Activated CD8-positive, alpha-beta T cell treated with anti-CD3 and anti-CD28 coated beads for 36 hours (primary cell): Measurements from ENCODE around the gene ICE1. TPM values are rescaled to one million over a fixed set of nuclear protein-coding genes. Genes with fewer than 3 reads are reported as not detected.
"Not testable (repeated sequence)": the region's sequence is repeated elsewhere in the genome, so short reads cannot be mapped to it uniquely, and the experiment has no call there.

Experiments used
- ATAC-seq: fragments of 200-7000 bp; cut with Tn5 transposase; one replicate; pipeline ENCODE4 v1.10.0; 2021; ENCODE audit warnings: mild to moderate bottlenecking, moderate library complexity
- CTCF ChIA-PET: fragments of 350-600 bp; sonication (Branson Sonifier 250); formaldehyde crosslinking; loops from one replicate; lab custom pipeline; 2021; ENCODE audit warnings: antibody characterized with exemption; lab: Charles Lee
- POLR2A ChIA-PET: fragments of 350-600 bp; sonication (Branson Sonifier 250); formaldehyde crosslinking; loops from one replicate; lab custom pipeline; 2021; ENCODE audit warnings: antibody characterized with exemption; lab: Charles Lee
- DNase-seq: peaks from one replicate; pipeline ENCODE4 v3.0.0-alpha.2; 2020
- H3K27ac Mint-ChIP-seq: one replicate; pipeline ENCODE4 v1.8.0; 2021; ENCODE audit warnings: mild to moderate bottlenecking, mixed read lengths
- H3K27me3 Mint-ChIP-seq: one replicate; pipeline ENCODE4 v1.8.0; 2021; ENCODE audit warnings: mixed read lengths
- H3K36me3 Mint-ChIP-seq: one replicate; pipeline ENCODE4 v1.8.0; 2021; ENCODE audit warnings: low read depth, mixed read lengths
- H3K4me1 Mint-ChIP-seq: one replicate; pipeline ENCODE4 v1.8.0; 2021; ENCODE audit warnings: low read depth, mixed read lengths
- H3K4me3 Mint-ChIP-seq: one replicate; pipeline ENCODE4 v1.8.0; 2021; ENCODE audit warnings: mild to moderate bottlenecking, moderate library complexity, mixed read lengths
- H3K9me3 Mint-ChIP-seq: one replicate; pipeline ENCODE4 v1.8.0; 2021; ENCODE audit warnings: mixed read lengths
- CTCF ChIP-seq: fragments of 200-600 bp; IDR thresholded peaks from one replicate; pipeline ENCODE4 v1.8.0; 2022; ENCODE audit warnings: antibody characterized with exemption, mild to moderate bottlenecking
- intact Hi-C: fragments of 100-400 bp; cut with micrococcal nuclease; formaldehyde crosslinking; loops from one replicate; pipeline ENCODE4 v1.10.0; 2022
- total RNA-seq, 2 experiments: library from RNA; stranded (reverse); gene quantifications; one replicate each; pipeline ENCODE4 v1.2.3, GENCODE V29; 2021

The ICE1 gene
- total RNA-seq, 2 experiments from 2014 or later: 29.0 to 29.5 TPM

GRCh38 chr5:5505815-5506214 lies 83.3 kb downstream of the ICE1 start:
- Mint-ChIP-seq H3K27ac (no peak overlapping the region), H3K27me3 (peaks cover 35% of the 10 kb centered on the region), H3K9me3 (peaks cover 9% of the 10 kb centered on the region), H3K4me1 (no peaks in the 10 kb centered on the region), H3K36me3 (no peaks in the 10 kb centered on the region), H3K4me3 (no peak overlapping the region)
- intact Hi-C loops: no loop called here
- no peak for ATAC-seq
- DNase-seq: no peak
- TF ChIP-seq CTCF: no peak
- CTCF ChIA-PET: interaction anchor here (0.9 kb wide), 1 partner anchor 9 kb away, joined by 4 read pairs; no protein-coding TSS in a partner anchor
- POLR2A ChIA-PET: no interaction called here

- peaks cover 28% of the 10 kb centered on the region for H3K27me3 Mint-ChIP-seq
- no peaks in the 10 kb centered on the region for H3K36me3 Mint-ChIP-seq
- H3K4me1 Mint-ChIP-seq: no peaks in the 10 kb centered on the region
- no peak overlapping the region for H3K27ac Mint-ChIP-seq
- H3K9me3 Mint-ChIP-seq: peaks cover 9% of the 10 kb centered on the region
- intact Hi-C loops: no loop called here
- no peak for TF ChIP-seq CTCF
- ATAC-seq: no peak
- no peak overlapping the region for H3K4me3 Mint-ChIP-seq
- no peak for DNase-seq
- ChIA-PET CTCF (no interaction called here), POLR2A (no interaction called here)
These were observed 85.9 kb downstream of the ICE1 start for GRCh38 chr5:5508391-5508790.

GRCh38 chr5:5511904-5512416 lies 89.5 kb downstream of the ICE1 start:
- H3K27ac Mint-ChIP-seq: no peak overlapping the region
- CTCF ChIA-PET: no interaction called here
- H3K36me3 Mint-ChIP-seq: no peaks in the 10 kb centered on the region
- POLR2A ChIA-PET: no interaction called here
- DNase-seq (no peak), ATAC-seq (no peak)
- H3K4me3 Mint-ChIP-seq: no peak overlapping the region
- peaks cover 16% of the 10 kb centered on the region for H3K27me3 Mint-ChIP-seq
- H3K4me1 Mint-ChIP-seq: no peaks in the 10 kb centered on the region
- H3K9me3 Mint-ChIP-seq: no peaks in the 10 kb centered on the region
- intact Hi-C loops: no loop called here
- TF ChIP-seq CTCF: no peak

GRCh38 chr5:5512543-5512942 lies 90.1 kb downstream of the ICE1 start:
- Mint-ChIP-seq H3K9me3 (no peaks in the 10 kb centered on the region), H3K36me3 (no peaks in the 10 kb centered on the region), H3K4me3 (no peak overlapping the region), H3K27ac (no peak overlapping the region), H3K27me3 (peaks cover 20% of the 10 kb centered on the region), H3K4me1 (no peaks in the 10 kb centered on the region)
- ChIA-PET CTCF (no interaction called here), POLR2A (no interaction called here)
- intact Hi-C loops: no loop called here
- no peak for TF ChIP-seq CTCF
- DNase-seq (no peak), ATAC-seq (no peak)

- H3K27me3 Mint-ChIP-seq, H3K4me3 Mint-ChIP-seq, DNase-seq, CTCF ChIA-PET, ATAC-seq, POLR2A ChIA-PET: not testable (repeated sequence)
- Mint-ChIP-seq H3K4me1 (peaks cover 27% of the 10 kb centered on the region), H3K27ac (peak overlapping the region; percentile 25), H3K36me3 (peaks cover 15% of the 10 kb centered on the region), H3K9me3 (peaks cover 11% of the 10 kb centered on the region)
- intact Hi-C loops: loop anchor here (5.0 kb wide), 1 partner anchor 98 kb away; the partner anchor contains the start of gene ICE1
These were observed 98.1 kb downstream of the ICE1 start for GRCh38 chr5:5520622-5521021.
